Astrocyte (in vitro differentiated cells and primary cell): ENCODE data around the gene FAM131A. TPM values are rescaled to one million over a fixed set of nuclear protein-coding genes. Genes with fewer than 3 reads are reported as not detected.
A peak's percentile ranks its signal among the peaks of the same experiment; 100 is the strongest.

Experiments used
- DNase-seq: peaks from one replicate; pipeline ENCODE4 v3.0.0-alpha.2; 2010; ENCODE audit warnings: low read depth
- FAIRE-seq: peaks from 2 replicates; lab custom pipeline; 2011; peaks lifted over from hg19 to GRCh38; lab: Jason Lieb, UNC
- H2AFZ ChIP-seq: 2 replicates; pipeline ENCODE4 v1.6.0; 2012; ENCODE audit warnings: low read depth, low read length, inconsistent platforms
- H3K27ac ChIP-seq: 2 replicates; pipeline ENCODE4 v1.5.1; 2011; ENCODE audit warnings: low read depth, low read length, inconsistent platforms
- H3K27me3 ChIP-seq: 2 replicates; pipeline ENCODE4 v1.6.0; 2011; ENCODE audit warnings: low read length, inconsistent platforms; ENCODE audit not compliant: insufficient read depth
- H3K36me3 ChIP-seq: 2 replicates; pipeline ENCODE4 v1.5.1; 2011; ENCODE audit warnings: low read length, inconsistent platforms; ENCODE audit not compliant: insufficient read depth
- H3K4me1 ChIP-seq: 2 replicates; pipeline ENCODE4 v1.5.1; 2011; ENCODE audit warnings: low read length, inconsistent platforms; ENCODE audit not compliant: insufficient read depth
- H3K4me2 ChIP-seq: 2 replicates; pipeline ENCODE4 v1.6.0; 2012; ENCODE audit warnings: low read length, inconsistent platforms
- H3K4me3 ChIP-seq: 2 replicates; pipeline ENCODE4 v1.5.1; 2011; ENCODE audit warnings: low read depth, mild to moderate bottlenecking, low read length, inconsistent platforms; ENCODE audit not compliant: insufficient read depth
- H3K79me2 ChIP-seq: 2 replicates; pipeline ENCODE4 v1.6.0; 2012; ENCODE audit warnings: mild to moderate bottlenecking, low read length, inconsistent platforms; ENCODE audit not compliant: insufficient read depth
- H3K9ac ChIP-seq: 2 replicates; pipeline ENCODE4 v1.6.0; 2012; ENCODE audit warnings: mild to moderate bottlenecking, low read length, inconsistent platforms
- H3K9me3 ChIP-seq: 2 replicates; pipeline ENCODE4 v1.5.1; 2012; ENCODE audit warnings: low read depth, mild to moderate bottlenecking, low read length, inconsistent platforms; ENCODE audit not compliant: insufficient read depth
- H4K20me1 ChIP-seq: 2 replicates; pipeline ENCODE4 v1.6.0; 2012; ENCODE audit warnings: low read length, inconsistent platforms; ENCODE audit not compliant: insufficient read depth
- H3K27ac Mint-ChIP-seq: one replicate; pipeline ENCODE4 v1.8.0; 2021; ENCODE audit warnings: mild to moderate bottlenecking, mixed read lengths; ENCODE audit not compliant: unreplicated experiment
- H3K27me3 Mint-ChIP-seq: one replicate; pipeline ENCODE4 v1.8.0; 2021; ENCODE audit warnings: low read depth, mixed read lengths; ENCODE audit not compliant: unreplicated experiment
- H3K36me3 Mint-ChIP-seq: one replicate; pipeline ENCODE4 v1.8.0; 2021; ENCODE audit warnings: low read depth, mixed read lengths; ENCODE audit not compliant: unreplicated experiment
- H3K4me1 Mint-ChIP-seq: one replicate; pipeline ENCODE4 v1.8.0; 2021; ENCODE audit warnings: low read depth, mixed read lengths; ENCODE audit not compliant: unreplicated experiment
- H3K4me3 Mint-ChIP-seq: one replicate; pipeline ENCODE4 v1.8.0; 2021; ENCODE audit warnings: mild to moderate bottlenecking, moderate library complexity, mixed read lengths; ENCODE audit not compliant: unreplicated experiment
- H3K9me3 Mint-ChIP-seq: one replicate; pipeline ENCODE4 v1.8.0; 2021; ENCODE audit warnings: mild to moderate bottlenecking, mixed read lengths; ENCODE audit not compliant: unreplicated experiment
- EZH2 ChIP-seq: IDR thresholded peaks from 2 replicates; pipeline ENCODE4 v1.6.1; 2012; ENCODE audit warnings: mild to moderate bottlenecking, low read length, inconsistent platforms; ENCODE audit not compliant: insufficient read depth
- total RNA-seq: library from RNA; stranded (reverse); gene quantifications from 2 replicates; pipeline ENCODE4 v1.2.1, GENCODE V29; 2021
- TF ChIP-seq, protein P1 (sequence below): IDR thresholded peaks from 2 replicates; pipeline ENCODE4 v1.5.1; 2011; ENCODE audit warnings: low read depth, mild to moderate bottlenecking, inconsistent platforms, low read length, moderate library complexity; ENCODE audit not compliant: insufficient read depth

The FAM131A gene
- total RNA-seq, 1 donor from 2014 or later = 12.2 TPM

DNA sequence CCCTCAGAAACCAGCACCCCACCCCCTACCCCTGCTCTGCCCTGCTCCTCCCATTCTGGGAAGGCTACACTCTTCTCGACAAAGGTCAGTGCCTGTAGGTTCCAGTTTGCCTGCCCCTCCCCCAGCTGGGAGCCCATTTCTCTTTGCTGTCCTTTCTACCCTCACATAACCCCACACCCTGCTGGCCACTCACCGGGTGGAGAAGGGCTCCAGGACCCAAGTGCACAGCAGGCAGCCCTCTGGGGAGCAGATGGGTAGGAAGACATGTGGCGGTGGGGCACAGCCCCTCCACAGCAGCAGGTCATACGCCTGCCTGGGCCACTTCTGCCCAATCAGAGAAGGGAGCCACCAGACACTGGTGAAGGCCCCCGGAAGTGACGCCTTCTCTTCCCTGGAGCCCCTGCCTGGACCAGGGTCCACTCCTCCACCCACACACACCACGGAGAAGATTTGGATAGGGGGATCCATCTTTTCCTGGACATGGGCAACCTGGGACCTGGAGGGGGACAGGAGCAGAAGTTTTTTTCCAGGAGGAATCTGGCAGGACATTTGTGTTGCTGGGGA lies 40.6 kb downstream of the FAM131A start, which contains the start of gene THPO:
Gene THPO (minus strand): TSS at position 326 of the 564 bp plus-strand sequence. CDS start 1,948 bp downstream, outside the sequence.
- H3K27ac Mint-ChIP-seq = peak within 1 kb of the TSS; percentile 62
- Histone ChIP-seq H3K79me2 (no peaks in the 10 kb centered on the region), H3K27ac (no peak within 1 kb of the TSS), H3K36me3 (no peaks in the 10 kb centered on the region), H3K9ac (no peak within 1 kb of the TSS), H3K27me3 (peaks cover 50% of the 10 kb centered on the region), H3K9me3 (no peaks in the 10 kb centered on the region), H3K4me2 (no peak within 1 kb of the TSS), H3K4me3 (no peak within 1 kb of the TSS), H2AFZ (no peak within 1 kb of the TSS), H4K20me1 (no peaks in the 10 kb centered on the region), H3K4me1 (peaks cover 9% of the 10 kb centered on the region)
- peaks cover 48% of the 10 kb centered on the region for H3K27me3 Mint-ChIP-seq
- FAIRE-seq (no peak), DNase-seq (no peak)
- H3K4me1 Mint-ChIP-seq = peaks cover 24% of the 10 kb centered on the region
- no peak for TF ChIP-seq EZH2
- TF ChIP-seq, protein P1, sequence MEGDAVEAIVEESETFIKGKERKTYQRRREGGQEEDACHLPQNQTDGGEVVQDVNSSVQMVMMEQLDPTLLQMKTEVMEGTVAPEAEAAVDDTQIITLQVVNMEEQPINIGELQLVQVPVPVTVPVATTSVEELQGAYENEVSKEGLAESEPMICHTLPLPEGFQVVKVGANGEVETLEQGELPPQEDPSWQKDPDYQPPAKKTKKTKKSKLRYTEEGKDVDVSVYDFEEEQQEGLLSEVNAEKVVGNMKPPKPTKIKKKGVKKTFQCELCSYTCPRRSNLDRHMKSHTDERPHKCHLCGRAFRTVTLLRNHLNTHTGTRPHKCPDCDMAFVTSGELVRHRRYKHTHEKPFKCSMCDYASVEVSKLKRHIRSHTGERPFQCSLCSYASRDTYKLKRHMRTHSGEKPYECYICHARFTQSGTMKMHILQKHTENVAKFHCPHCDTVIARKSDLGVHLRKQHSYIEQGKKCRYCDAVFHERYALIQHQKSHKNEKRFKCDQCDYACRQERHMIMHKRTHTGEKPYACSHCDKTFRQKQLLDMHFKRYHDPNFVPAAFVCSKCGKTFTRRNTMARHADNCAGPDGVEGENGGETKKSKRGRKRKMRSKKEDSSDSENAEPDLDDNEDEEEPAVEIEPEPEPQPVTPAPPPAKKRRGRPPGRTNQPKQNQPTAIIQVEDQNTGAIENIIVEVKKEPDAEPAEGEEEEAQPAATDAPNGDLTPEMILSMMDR = no peak
- peak within 1 kb of the TSS; percentile 80 for H3K4me3 Mint-ChIP-seq
- peaks cover 4% of the 10 kb centered on the region for H3K36me3 Mint-ChIP-seq
- H3K9me3 Mint-ChIP-seq = no peaks in the 10 kb centered on the region

DNA sequence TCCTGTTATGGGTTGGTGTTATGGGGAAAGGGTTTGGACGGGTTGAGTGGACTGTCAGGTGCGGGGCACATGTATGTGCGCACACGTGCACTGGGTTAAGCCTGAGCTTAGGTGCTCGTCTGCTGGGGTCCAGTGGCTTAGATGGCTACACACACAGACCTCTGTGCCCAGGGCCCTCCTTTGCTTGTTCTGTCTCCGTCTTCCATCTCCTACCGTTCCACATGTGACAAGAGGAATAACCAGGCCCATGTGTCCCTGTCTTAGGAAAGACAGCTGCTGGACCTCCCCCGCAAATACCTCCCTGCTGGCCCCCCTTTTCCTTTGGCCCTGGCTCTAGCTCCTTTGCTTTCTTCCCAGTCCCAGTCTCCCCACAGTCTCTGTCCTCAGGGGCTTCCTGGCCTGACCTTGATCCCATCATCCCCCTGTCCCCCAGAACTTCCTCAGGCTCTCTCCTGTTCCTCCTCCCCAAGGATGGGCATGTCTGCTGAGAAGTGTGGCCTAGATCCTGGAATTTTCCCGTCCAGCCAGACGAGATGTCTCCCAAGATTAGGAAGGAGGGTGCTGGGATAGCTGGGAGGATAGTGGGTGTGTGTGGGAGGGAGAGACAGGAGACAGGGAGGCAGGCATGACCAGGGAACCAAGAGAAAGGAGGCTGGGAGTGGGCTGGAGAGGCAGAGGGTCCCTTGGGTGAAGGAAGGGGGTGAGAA lies 41.4 kb downstream of the FAM131A start:
- Histone ChIP-seq H3K9me3 (no peaks in the 10 kb centered on the region), H3K79me2 (no peaks in the 10 kb centered on the region), H3K9ac (no peak overlapping the region), H3K27ac (no peak overlapping the region), H3K36me3 (no peaks in the 10 kb centered on the region), H2AFZ (no peak overlapping the region), H3K4me1 (peaks cover 5% of the 10 kb centered on the region), H3K4me3 (no peak overlapping the region), H3K4me2 (no peak overlapping the region), H3K27me3 (peaks cover 50% of the 10 kb centered on the region), H4K20me1 (no peaks in the 10 kb centered on the region)
- Mint-ChIP-seq H3K36me3 (peaks cover 4% of the 10 kb centered on the region), H3K4me1 (peaks cover 18% of the 10 kb centered on the region), H3K27me3 (peaks cover 54% of the 10 kb centered on the region), H3K4me3 (peak overlapping the region; percentile 80), H3K27ac (peak overlapping the region; percentile 50), H3K9me3 (no peaks in the 10 kb centered on the region)
- TF ChIP-seq, protein P1 = no peak
- TF ChIP-seq EZH2 = no peak
- no peak for FAIRE-seq
- no peak for DNase-seq
